Ovary (tissue), 3 donors: ENCODE measurements around the gene NOD2.

Experiments
- CTCF ChIP-seq, 3 donors: fragments of 450-650 bp in 2 of 3; fragments of 200-600 bp in 1 of 3; IDR thresholded peaks; one replicate each; pipeline versions ENCODE4 v1.5.1 to v1.8.0; 2016 to 2022; ENCODE audit warnings: antibody characterized with exemption in 3 of 3, mild to moderate bottlenecking in 1 of 3
- POLR2A ChIP-seq: fragments of 450-650 bp; IDR thresholded peaks from one replicate; pipeline ENCODE4 v1.6.1; 2017; ENCODE audit warnings: antibody characterized with exemption, mild to moderate bottlenecking, moderate library complexity
- donor health status: DM: no; HTN: no; CAD: no.

- TF ChIP-seq CTCF (IDR thresholded peaks at IDR 0.05): no peak
- no peak for TF ChIP-seq POLR2A
These were observed 30.9 kb downstream of the NOD2 start for GRCh38 chr16:50724306-50724705.
